Erythroblast (primary cell): ENCODE data around the gene ALDH6A1.

Experiments used
- GATA1 ChIP-seq: IDR thresholded peaks from 2 replicates; pipeline ENCODE4 v1.6.1; 2011; ENCODE audit warnings: low read depth, mild to moderate bottlenecking, control low read depth, low read length, moderate library complexity
- POLR2A ChIP-seq: IDR thresholded peaks from 2 replicates; pipeline ENCODE4 v1.6.1; 2011; ENCODE audit warnings: mild to moderate bottlenecking, low read length

DNA sequence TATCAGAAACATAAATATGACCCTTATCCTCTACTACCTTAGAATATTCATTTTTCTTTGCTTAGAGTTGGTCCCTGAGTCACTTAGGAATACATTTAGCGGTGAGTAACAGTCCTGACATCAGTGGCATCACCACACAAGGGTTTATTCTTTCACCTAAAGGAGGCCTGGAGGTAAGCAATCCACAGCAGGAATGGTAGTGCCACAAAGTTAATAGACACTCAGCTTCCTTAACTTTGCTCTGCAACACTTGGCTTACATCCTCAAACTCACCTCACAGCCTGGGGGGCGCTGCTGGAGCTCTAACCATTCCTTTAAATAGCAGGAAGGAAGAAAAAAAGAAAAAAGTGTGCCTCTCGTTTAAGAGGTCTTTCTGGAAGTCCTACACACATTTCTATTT is 36.0 kb downstream of the ALDH6A1 start:
- TF ChIP-seq POLR2A (no peak), GATA1 (no peak)
